Left lung (tissue), 10 donors: ENCODE data around the gene ZNF625. TPM values are rescaled to one million over a fixed set of nuclear protein-coding genes. Genes with fewer than 3 reads are reported as not detected.

ENCODE experiments used
- ATAC-seq: fragments of 200-7000 bp; cut with Tn5 transposase; one replicate; pipeline ENCODE4 v1.9.1; 2020; ENCODE audit warnings: moderate library complexity
- DNase-seq, 4 donors: peaks; one replicate each; pipeline ENCODE4 v3.0.0-alpha.2; 2013 to 2020
- H3K27ac ChIP-seq, 2 donors: fragments of 200-600 bp; sonication (generic) in 1 of 2; one replicate each; pipeline versions ENCODE4 v1.5.0 to v1.8.0; 2020 to 2021
- H3K27me3 ChIP-seq, 2 donors: fragments of 200-600 bp; sonication (generic) in 1 of 2; one replicate each; pipeline versions ENCODE4 v1.5.0 to v1.8.0; 2020 to 2021
- H3K36me3 ChIP-seq, 2 donors: fragments of 200-600 bp; sonication (generic) in 1 of 2; one replicate each; pipeline versions ENCODE4 v1.5.0 to v1.8.0; 2020 to 2021
- H3K4me1 ChIP-seq, 2 donors: fragments of 200-600 bp; one replicate each; pipeline ENCODE4 v1.8.0; 2021
- H3K4me3 ChIP-seq, 2 donors: fragments of 200-600 bp; sonication (generic) in 1 of 2; one replicate each; pipeline versions ENCODE4 v1.5.0 to v1.8.0; 2020 to 2021; ENCODE audit warnings: mild to moderate bottlenecking in 1 of 2
- H3K9me3 ChIP-seq, 2 donors: fragments of 200-600 bp; sonication (generic) in 1 of 2; one replicate each; pipeline versions ENCODE4 v1.5.0 to v1.8.0; 2020 to 2021
- intact Hi-C, 2 donors: fragments of 100-400 bp; cut with DNase I; formaldehyde crosslinking; loops; one replicate each; pipeline versions ENCODE4 v1.11.2 to v1.14.2; 2022
- polyA plus RNA-seq, 6 donors: library from polyadenylated mRNA; unstranded; fragments of 120-200 nt; gene quantifications; one replicate each; pipeline ENCODE4 v1.2.1, GENCODE V29; 2013; ENCODE audit not compliant: insufficient read length in 6 of 6
- total RNA-seq, 2 donors: library from RNA; stranded (reverse); fragmentation: NEBNext Ultra II Directional; extraction: Animal tissue kit (Norgen Biotek cat#: 25700); gene quantifications; one replicate each; pipeline ENCODE4 v1.2.1, GENCODE V29; 2021
- TF ChIP-seq, protein P1 (sequence below), 2 donors: fragments of 200-600 bp; sonication (generic) in 1 of 2; IDR thresholded peaks; one replicate each; pipeline versions ENCODE4 v1.5.0 to v1.8.0; 2021; ENCODE audit warnings: antibody characterized with exemption in 2 of 2
- donor health status: DM: no; HTN: yes; CAD: no.
- donor health status: DM: no; HTN: no; CAD: no.

Gene ZNF625
- total and polyA plus RNA-seq, 8 donors = 6.4 to 20.5 (median 14.9) TPM

DNA sequence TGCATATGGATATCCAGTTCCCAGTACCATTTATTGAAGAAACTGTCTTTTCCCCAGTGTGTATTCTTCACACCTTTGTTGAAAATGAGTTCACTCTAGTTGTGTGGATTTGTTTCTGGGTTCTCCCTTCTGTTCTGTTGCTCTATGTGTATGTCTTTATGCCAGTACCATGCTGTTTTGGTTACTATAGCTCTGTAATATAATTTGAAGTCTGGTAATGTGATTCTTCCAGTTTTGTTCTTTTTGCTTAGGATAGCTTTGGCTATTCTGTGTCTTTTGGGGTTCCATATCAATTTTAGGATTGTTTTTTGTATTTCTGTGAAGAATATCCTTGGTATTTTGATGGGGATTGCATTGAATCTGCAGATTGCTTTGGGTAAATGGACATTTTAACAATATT is 41.6 kb upstream of the ZNF625 start:
- intact Hi-C loops = no loop called here
- Histone ChIP-seq H3K4me1 (peaks cover 0 to 15% of the 10 kb centered on the region in 2 donors), H3K27me3 (peaks cover 0 to 14% of the 10 kb centered on the region in 2 donors), H3K27ac (no peak overlapping the region), H3K4me3 (no peak overlapping the region), H3K9me3 (peaks cover 0 to 46% of the 10 kb centered on the region in 2 donors), H3K36me3 (no peaks in the 10 kb centered on the region)
- ATAC-seq (no peak), DNase-seq (no peak)
- TF ChIP-seq, protein P1, sequence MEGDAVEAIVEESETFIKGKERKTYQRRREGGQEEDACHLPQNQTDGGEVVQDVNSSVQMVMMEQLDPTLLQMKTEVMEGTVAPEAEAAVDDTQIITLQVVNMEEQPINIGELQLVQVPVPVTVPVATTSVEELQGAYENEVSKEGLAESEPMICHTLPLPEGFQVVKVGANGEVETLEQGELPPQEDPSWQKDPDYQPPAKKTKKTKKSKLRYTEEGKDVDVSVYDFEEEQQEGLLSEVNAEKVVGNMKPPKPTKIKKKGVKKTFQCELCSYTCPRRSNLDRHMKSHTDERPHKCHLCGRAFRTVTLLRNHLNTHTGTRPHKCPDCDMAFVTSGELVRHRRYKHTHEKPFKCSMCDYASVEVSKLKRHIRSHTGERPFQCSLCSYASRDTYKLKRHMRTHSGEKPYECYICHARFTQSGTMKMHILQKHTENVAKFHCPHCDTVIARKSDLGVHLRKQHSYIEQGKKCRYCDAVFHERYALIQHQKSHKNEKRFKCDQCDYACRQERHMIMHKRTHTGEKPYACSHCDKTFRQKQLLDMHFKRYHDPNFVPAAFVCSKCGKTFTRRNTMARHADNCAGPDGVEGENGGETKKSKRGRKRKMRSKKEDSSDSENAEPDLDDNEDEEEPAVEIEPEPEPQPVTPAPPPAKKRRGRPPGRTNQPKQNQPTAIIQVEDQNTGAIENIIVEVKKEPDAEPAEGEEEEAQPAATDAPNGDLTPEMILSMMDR (IDR thresholded peaks at IDR 0.05) = no peak

DNA sequence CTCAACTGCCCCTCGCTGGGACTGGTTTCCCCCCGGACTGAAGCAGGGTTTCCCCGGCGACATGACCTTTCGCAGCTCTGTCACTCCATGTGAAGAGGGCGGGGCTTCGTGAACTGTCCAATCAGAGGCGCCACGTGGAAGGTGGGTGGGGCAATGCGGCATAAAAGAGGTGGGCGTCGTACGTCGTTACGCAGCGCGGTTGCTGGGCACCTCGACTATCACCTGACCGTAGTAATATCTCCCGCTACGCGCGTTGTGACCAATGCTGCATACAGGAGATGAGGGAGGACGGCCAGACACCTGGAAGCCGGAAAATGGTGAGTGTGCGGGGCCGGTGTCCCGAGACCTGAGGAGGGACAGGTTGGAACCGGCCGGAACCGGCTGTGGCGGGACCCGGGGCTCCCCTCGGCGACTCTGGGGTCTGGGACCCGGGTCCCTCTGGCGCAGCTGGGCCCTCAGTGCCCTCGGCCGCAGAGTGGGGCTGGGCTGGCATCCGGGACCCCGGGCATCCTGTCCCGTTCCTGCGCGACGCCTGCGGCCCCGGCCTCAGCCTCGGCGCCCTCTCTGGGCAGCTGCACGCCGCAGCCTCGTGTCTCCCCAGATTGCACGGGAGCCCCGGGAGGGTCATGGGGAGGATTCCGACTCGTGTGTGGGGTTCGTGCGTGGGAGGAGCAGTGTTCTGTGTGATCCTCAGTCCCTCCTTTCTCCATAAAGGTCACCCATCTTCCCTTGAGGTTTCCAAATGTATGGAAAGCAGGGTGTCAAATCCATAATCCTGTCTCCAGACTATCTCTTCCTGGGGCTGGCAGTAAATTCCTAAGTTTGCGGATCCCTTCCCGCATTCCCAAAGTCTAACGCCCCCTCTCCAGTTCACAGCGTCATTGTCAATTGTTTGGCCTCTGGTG is 38.5 kb upstream of the ZNF625 start:
- peaks cover 0 to 14% of the 10 kb centered on the region in 2 donors for H3K27me3 ChIP-seq
- peak overlapping the region; percentile 79 to 83 for H3K27ac ChIP-seq
- H3K9me3 ChIP-seq = peaks cover 0 to 76% of the 10 kb centered on the region in 2 donors
- peak overlapping the region; percentile 61 to 92 for H3K4me3 ChIP-seq
- peaks cover 0 to 11% of the 10 kb centered on the region in 2 donors for H3K4me1 ChIP-seq
- DNase-seq = peak; percentile 82 to 93 (median 86)
- peaks cover 0 to 23% of the 10 kb centered on the region in 2 donors for H3K36me3 ChIP-seq
- TF ChIP-seq, protein P1 (IDR thresholded peaks at IDR 0.05) = no peak
- intact Hi-C loops = no loop called here
- ATAC-seq = peak; percentile 99

DNA sequence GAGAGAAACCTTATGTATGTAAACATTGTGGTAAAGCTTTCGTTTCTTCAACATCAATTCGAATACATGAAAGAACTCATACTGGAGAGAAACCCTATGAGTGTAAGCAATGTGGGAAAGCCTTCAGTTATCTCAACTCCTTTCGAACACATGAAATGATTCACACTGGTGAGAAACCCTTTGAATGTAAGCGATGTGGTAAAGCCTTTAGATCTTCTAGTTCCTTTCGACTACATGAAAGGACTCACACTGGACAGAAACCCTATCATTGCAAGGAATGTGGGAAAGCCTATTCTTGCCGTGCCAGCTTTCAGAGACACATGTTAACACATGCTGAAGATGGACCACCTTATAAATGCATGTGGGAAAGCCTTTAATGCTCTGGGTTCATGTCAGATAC is 31.1 kb upstream of the ZNF625 start:
- TF ChIP-seq, protein P1 (IDR thresholded peaks at IDR 0.05) = no peak
- Histone ChIP-seq H3K4me3 (no peak overlapping the region), H3K27ac (no peak overlapping the region), H3K36me3 (peaks cover 9 to 93% of the 10 kb centered on the region in 2 donors), H3K27me3 (no peaks in the 10 kb centered on the region), H3K9me3 (peaks cover 0 to 100% of the 10 kb centered on the region in 2 donors), H3K4me1 (no peaks in the 10 kb centered on the region)
- DNase-seq = no peak
- no peak for ATAC-seq
- intact Hi-C loops = no loop called here

DNA sequence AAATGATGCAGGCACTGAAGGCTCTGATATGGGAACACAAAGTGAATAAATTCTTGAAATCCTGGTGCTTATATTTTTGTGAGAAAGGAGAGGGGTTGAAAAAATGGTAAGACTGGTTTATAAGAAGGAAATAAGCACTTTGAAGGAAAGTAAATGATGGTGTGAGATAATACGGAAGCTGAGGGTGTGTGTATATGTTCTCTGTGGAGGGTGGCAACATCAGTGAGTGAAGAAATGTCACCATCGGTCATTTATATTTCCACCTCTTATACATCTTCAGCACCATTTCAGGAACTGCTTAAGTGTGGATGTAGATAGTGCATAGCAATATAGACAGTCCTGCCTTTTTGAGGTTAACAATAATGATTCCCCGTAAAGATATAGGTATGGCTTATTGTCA is 23.8 kb upstream of the ZNF625 start:
- DNase-seq (no peak), ATAC-seq (no peak)
- H3K27ac ChIP-seq = no peak overlapping the region
- peaks cover 0 to 72% of the 10 kb centered on the region in 2 donors for H3K9me3 ChIP-seq
- no peaks in the 10 kb centered on the region for H3K27me3 ChIP-seq
- H3K4me1 ChIP-seq = no peaks in the 10 kb centered on the region
- H3K4me3 ChIP-seq = no peak overlapping the region
- TF ChIP-seq, protein P1 (IDR thresholded peaks at IDR 0.05) = no peak
- peaks cover 0 to 48% of the 10 kb centered on the region in 2 donors for H3K36me3 ChIP-seq
- intact Hi-C loops = no loop called here

DNA sequence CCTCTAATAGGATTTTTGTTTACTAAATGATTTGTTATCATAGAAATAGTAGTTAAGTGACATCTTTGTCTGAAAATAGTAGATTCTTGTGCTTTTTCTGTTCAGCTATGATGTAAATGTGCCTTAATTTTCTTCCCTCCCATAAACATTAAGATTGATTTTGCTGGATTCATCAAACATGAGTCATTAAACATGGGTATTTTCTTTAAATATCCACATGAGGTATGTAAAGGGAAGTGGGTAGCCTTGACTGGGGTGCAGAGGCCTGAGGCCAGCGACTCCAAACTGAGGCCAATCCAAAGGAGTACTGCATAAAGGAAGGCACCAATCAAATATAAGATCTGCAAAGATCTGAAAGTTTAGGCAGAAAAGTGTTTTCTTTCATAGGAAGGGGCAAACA is 10.1 kb upstream of the ZNF625 start:
- Histone ChIP-seq H3K4me3 (no peak overlapping the region), H3K36me3 (peaks cover 0 to 27% of the 10 kb centered on the region in 2 donors), H3K27me3 (no peaks in the 10 kb centered on the region), H3K27ac (peak overlapping the region in 1 of 2 donors; percentile 4), H3K4me1 (peaks cover 10 to 33% of the 10 kb centered on the region in 2 donors), H3K9me3 (no peaks in the 10 kb centered on the region)
- intact Hi-C loops = no loop called here
- TF ChIP-seq, protein P1 (IDR thresholded peaks at IDR 0.05) = no peak
- ATAC-seq = no peak
- no peak for DNase-seq
